HEK293T (cell line): ENCODE measurements around the gene CBFA2T2.

Experiments used
- ARNT ChIP-seq: fragments of 450-650 bp; IDR thresholded peaks from 2 replicates; pipeline ENCODE4 v1.6.1; 2017; ENCODE audit warnings: mild to moderate bottlenecking
- BHLHE40 ChIP-seq: fragments of 450-650 bp; IDR thresholded peaks from 2 replicates; pipeline ENCODE4 v1.6.1; 2016; ENCODE audit warnings: mild to moderate bottlenecking, moderate library complexity, borderline replicate concordance
- CTBP1 ChIP-seq: fragments of 450-650 bp; IDR thresholded peaks from 2 replicates; pipeline ENCODE4 v1.6.1; 2016; ENCODE audit warnings: borderline replicate concordance
- ELF4 ChIP-seq: fragments of 450-650 bp; IDR thresholded peaks from 2 replicates; pipeline ENCODE4 v1.6.1; 2017; ENCODE audit warnings: antibody characterized with exemption
- FOXA1 ChIP-seq: fragments of 450-650 bp; IDR thresholded peaks from 2 replicates; pipeline ENCODE4 v1.6.1; 2016; ENCODE audit warnings: mild to moderate bottlenecking
- FOXK2 ChIP-seq: fragments of 450-650 bp; IDR thresholded peaks from 2 replicates; pipeline ENCODE4 v1.6.1; 2016; ENCODE audit warnings: mild to moderate bottlenecking
- FOXM1 ChIP-seq: fragments of 450-650 bp; IDR thresholded peaks from 2 replicates; pipeline ENCODE4 v1.6.1; 2017; ENCODE audit warnings: mild to moderate bottlenecking, borderline replicate concordance
- HDGF ChIP-seq: fragments of 450-650 bp; IDR thresholded peaks from 2 replicates; pipeline ENCODE4 v1.6.1; 2017; ENCODE audit warnings: antibody characterized with exemption, borderline replicate concordance
- LEF1 ChIP-seq: fragments of 450-650 bp; IDR thresholded peaks from 2 replicates; pipeline ENCODE4 v1.6.1; 2017; ENCODE audit warnings: mild to moderate bottlenecking, borderline replicate concordance
- NFRKB ChIP-seq: fragments of 450-650 bp; IDR thresholded peaks from 2 replicates; pipeline ENCODE4 v1.6.1; 2016; ENCODE audit warnings: mild to moderate bottlenecking, moderate library complexity
- SP1 ChIP-seq: fragments of 450-650 bp; IDR thresholded peaks from 2 replicates; pipeline ENCODE4 v1.6.1; 2017
- ZNF384 ChIP-seq: fragments of 450-650 bp; IDR thresholded peaks from 2 replicates; pipeline ENCODE4 v1.6.1; 2016
- TF ChIP-seq, protein P1 (sequence below): fragments of 450-650 bp; IDR thresholded peaks from 2 replicates; pipeline ENCODE4 v1.6.1; 2016

- TF ChIP-seq NFRKB (no peak), BHLHE40 (no peak), SP1 (no peak), FOXA1 (no peak), ELF4 (no peak), HDGF (no peak), LEF1 (no peak), FOXM1 (no peak), FOXK2 (no peak), ARNT (no peak), ZNF384 (no peak), CTBP1 (no peak)
- TF ChIP-seq, protein P1, sequence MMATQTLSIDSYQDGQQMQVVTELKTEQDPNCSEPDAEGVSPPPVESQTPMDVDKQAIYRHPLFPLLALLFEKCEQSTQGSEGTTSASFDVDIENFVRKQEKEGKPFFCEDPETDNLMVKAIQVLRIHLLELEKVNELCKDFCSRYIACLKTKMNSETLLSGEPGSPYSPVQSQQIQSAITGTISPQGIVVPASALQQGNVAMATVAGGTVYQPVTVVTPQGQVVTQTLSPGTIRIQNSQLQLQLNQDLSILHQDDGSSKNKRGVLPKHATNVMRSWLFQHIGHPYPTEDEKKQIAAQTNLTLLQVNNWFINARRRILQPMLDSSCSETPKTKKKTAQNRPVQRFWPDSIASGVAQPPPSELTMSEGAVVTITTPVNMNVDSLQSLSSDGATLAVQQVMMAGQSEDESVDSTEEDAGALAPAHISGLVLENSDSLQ = no peak
Measured at GRCh38 chr20:33481431-33481941, 8.4 kb upstream of the CBFA2T2 start.
